NCI-H1048 (cell line): ENCODE results near the gene TMEM17.

Experiments used
- DNase-seq: peaks from one replicate; lab custom pipeline; 2025; lab: John Stamatoyannopoulos, UW

Gene TMEM17

DNA sequence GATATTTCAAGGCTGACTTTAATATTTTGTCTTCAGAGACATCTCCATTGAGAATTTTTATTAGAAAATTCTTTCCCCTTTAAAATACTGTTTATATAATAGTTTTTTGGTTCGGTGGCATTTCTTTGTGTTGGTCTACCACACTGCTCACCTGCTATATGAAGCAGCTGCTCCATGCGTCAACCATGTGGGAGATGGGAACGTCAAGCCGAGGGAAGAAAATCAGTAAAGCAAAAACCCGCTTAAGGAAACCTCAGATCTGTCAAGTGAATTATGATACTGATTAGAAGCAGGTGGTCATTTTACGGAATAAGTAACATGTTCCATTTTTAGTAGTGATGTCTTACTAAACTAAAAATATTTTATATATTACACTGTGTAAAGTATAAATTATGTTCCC lies 5.6 kb upstream of the TMEM17 start:
- no peak for DNase-seq

DNA sequence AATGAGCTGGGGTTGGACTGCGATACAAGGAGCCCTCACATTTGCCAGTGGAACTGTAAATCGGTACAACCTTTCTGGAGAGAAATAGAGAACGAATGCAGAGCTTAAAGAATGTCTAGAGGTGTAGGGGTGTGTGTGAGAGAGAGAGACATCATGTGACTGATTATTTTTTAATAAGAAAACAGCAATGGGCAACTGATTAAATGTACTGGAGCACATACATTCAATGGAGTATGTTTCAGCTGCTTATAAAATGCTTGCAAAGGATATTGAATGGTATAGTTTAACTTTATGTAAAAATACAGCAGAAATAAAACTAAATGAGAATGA lies 391 bp upstream of the TMEM17 start:
- DNase-seq: no peak

DNA sequence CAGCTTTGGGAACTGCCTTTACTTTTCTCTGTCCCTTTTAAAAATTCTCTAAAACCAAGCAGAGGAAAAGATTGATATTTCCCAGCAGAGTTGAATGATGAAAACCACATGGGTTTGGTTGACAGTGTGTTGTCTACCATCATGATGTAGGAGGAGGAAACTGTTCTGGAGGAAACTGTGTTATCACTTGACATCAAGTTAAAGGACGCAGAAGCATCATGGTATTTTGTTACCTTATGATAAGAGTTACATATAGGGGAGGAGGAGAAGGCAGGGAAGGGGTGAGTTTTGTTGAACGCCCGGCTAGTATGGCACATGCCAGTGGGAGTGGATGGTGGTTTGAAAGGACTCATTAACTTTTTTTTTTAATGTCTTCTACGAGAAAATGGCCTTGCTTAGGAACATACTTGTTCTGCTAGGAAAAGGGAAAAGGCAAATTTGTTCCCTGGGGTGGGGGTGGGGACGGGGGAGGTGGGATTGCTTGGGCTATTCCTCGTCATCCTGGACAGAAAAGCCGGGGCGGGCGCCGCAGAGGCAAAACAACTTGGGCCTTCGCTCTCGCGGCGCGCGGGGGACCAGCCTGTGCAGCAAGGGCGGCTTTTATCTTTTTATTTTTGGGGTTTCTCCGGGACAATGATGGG lies 766 bp downstream of the TMEM17 start:
- DNase-seq: no peak

DNA sequence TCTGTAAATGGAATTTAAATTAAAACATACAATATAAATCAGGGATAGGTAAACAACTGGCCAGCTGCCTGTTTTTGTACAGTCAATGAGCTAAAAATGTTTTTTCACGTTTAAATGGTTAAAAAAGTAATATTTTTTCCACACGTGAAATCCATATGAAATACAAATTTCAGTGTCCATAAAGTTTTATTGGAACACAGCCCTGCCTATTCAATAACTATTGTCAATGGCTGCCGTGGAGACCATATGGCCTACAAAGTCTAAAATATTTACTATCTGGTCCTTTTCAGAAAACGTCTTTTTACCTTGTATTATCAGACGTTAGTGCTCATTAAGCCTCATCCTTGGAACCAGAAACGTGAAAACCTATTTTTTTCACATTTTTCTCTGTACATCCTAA lies 1.3 kb downstream of the TMEM17 start:
- DNase-seq: no peak

DNA sequence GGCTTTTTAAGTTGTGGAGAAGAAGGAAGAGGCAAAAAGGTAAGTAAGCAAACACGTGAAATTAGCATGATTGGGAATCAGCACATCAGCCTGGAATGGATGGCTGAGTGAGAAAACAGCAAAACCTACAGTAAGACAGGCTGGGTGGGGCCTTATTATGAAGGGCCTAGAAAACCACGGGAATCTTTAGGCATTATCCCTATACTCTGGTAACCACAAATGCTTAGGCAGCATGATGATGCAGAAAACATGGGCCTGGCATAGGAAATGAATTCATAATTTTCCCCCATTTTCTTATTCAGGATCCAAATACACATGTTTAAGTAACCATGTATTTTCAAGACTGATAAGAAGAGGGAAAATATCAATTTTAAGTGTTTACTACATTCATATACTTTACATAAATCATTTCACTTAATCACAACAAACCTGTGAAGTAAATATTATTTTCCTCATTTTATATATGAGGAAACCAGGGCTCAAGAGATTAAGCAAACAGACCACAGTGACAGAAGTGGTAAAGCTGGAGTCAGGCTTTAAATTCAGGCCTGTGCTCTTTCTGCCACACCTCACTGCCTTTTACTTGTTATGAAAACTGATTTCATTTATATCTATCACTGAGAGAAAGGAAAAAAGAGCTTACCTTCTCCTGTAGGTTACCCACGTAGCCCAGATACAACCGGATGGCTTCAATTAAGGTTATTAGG lies 4.0 kb downstream of the TMEM17 start:
- DNase-seq: no peak

DNA sequence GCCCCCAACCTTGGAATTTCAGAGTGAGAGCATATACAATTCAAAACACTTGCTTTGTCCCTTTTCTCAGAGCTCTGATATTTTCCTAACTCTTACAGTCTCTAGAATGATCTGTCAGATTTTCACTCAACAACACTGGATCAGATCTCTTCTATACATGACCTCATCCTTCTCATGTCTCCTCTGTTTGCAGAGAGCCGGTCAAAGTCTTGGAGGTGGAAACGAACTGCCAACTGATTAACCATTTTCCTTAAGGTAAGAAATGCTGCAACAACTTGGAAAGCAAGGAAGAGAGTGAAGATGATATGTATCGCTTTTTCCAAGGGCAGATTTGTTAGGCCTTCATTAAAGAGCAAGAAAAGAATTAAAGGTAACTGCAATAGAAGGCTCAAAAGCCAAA lies 4.9 kb downstream of the TMEM17 start:
- no peak for DNase-seq

DNA sequence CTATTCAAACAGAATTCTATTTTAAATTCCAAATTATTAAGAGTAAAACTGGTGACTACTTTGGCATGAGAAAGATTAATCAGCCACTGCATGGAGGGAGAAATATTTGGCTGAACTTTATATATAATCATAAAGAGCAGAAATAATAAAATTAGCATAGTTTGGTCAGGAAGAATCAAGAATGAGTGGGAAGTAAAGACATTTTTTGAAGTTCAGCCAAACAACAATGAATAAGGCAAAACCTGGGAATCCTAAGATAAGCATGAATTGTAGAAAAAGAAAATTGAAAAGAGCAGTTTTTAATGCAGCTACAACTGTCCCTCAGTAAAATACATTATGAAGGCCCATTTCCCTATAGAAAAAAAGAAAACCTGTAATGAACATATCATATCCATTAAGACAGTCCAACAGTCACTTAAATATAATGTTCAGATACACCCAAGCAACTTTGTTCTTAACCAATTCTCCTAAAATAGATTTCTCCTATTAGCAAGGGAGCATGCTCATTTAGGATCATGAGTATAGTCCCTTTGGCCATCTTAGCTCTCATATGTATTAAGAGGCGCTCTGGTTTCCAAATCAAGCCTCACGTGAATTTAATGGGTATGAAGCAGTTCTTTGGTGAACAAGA lies 6.5 kb downstream of the TMEM17 start:
- no peak for DNase-seq

DNA sequence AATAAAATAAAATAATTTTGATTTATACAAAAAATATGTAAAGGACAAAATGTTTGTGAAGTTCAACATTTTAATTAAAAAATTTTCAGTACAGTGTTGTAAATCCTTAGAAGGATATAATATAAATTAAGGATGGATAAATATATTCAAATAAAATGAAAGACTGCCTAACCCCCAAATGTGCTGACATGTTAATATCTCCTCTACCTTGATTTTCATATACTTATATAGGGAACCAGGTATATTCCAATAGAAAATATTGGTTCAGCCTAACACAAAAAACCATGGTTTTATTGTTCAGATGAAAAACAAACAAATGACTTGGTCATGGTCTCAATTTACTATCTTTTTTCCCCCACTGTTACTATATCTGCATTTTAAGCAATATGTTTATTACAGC lies 7.3 kb downstream of the TMEM17 start:
- DNase-seq: no peak

DNA sequence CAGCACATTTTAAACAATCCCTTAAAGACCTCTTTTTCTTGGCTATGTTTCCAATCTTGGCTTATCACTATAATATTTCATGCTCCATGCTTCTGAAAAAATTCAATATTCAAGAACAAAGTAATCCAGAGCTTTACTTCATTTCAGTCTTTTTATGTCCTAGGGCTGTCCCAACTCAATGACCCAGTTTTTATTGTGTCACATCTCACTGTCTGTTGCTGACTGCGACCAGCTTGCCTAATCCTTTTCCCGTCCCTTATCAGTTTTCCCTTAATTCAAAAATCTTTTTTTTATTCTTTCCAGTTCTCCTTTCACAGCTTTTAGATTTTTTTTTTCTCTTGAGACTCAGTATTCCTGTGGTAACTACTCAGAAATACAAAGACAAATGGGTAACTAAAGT lies 10.2 kb downstream of the TMEM17 start:
- DNase-seq: no peak

DNA sequence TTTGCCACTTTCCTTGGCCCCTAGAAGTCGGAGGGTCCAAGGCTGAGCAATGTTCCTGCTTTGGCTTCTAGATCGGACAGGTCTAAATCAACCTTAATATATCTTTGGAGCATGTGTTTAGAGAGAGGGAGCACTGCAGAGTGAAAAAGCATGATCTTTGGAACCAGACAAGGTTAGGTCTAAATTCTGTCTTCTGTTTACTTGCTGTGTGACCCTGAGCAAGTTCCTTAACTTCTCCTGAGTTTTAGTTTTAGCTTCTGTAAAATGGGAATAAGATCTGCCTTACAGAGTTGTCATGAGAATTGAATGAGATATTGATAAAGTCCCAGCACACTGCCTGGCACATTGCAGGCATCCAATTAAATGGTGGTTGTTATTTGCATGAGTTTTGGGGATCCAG lies 13.9 kb downstream of the TMEM17 start:
- no peak for DNase-seq

DNA sequence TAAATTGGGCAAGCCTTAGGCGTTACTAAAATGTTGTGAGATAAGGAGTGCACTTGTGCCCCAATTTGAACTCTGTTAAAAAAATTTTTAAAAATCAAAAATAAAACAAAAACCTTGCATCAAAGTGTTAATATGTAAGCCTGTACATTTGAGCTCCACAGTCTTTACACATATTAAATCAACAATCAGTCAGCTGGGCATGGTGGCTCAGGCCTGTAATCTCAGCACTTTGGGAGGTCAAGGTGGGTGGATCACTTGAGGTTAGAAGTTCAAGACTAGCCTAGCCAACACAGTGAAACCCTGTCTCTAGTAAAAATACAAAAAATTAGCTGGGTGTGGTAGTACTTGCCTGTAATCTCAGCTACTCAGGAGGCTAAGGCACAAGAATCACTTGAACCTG lies 16.3 kb downstream of the TMEM17 start:
- no peak for DNase-seq

DNA sequence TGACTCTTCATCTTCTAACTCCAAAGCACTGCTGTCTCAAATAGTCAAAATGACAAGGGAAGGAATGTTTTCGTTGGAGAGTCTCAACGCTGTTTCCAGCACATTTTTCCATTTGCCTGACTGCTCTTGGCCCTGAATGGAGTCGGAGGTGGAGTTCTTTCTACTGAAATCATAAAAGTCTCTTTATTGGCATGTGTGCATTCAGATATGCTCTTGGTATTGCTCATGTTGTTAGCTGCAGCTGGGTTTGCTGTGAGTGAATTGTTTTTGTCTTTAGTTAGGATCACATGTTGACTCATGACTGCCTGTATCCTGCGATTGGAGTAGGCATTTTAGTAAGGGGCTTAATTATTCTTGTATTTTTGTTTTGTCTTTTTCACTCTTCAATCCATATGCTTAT lies 16.8 kb downstream of the TMEM17 start:
- no peak for DNase-seq

DNA sequence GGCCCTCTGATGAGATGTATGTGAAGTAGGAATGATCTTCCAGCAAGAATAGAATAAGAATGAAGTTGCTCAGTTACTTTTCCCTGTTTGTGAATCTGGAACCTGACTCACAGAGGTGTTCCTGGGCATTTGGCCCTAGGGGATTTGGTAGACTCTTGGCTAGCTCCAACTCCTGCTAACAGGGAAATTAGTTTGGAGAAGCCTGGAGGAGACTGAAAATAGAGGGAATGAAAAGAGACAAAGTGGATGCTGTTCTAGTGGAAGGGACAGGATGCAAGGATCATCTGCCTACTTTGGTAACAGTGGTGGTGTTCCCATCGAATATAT lies 19.6 kb downstream of the TMEM17 start:
- no peak for DNase-seq

DNA sequence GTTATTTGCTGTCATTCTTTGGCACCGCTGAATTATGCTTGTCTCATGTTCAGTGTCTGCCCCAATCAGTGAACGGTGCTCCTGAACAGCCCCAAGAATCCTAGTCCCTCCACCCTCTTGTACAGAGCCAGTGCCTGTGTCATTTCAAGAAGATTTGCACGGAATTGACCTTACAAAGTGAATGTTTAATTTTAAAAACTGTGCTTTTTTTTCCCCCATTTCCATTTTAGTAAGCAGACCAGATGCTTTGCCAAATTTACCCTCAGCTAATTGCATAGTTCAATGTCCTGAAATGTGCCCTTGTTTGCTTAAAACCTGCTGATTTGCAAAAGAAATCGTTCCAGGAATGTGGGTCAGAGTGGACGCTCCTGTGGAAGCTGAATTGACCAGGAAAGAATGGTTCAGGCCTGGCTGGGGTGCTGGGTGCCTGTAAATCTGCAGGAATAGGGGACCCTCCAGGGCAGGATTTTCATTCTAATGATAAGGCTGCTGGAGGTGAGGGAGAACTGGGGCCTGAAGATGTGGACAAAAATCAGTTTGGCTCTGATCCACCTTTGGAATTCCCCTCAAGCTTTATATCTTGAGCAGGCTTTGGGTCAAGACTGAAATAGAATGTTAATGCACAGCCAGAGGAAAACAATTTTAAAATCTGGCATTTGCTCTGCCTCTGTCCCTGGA lies 20.1 kb downstream of the TMEM17 start:
- DNase-seq: no peak

DNA sequence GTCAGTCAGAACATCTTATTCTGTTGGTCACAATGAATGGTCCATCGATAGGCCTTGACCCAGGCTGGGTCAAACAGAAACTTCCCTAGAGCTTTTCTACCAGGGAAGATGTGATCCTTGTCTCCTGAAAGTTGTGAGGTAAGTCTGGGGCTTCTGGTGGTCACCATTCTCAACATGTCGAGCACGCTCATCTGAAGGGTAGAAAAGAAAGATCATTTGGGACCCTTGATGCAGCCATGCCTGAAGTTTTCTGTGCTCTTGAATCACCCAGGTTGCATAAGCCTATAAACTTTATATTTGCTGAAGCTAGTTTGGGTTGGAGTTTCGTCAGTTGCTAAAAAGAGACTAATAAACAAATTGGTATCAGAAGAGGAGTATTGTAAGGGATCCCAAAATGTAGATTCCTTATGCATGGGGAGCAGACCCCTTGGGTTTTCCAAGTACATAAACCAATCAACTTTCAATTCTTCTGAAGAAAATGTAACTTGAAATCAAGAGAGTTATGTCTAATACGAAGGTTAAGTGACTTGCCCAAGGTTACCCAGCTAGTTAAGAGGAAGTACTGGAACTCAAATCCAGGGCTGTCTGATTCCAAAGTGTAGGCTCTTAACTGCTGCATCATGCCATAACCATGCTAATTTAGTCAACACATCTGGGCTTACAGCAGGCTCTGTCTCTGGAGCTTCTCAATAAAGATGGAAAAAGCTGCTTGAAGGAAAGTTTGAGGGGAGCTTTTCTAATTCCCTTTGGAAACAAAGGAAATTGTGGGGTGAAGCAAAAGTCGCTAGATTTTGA lies 23.2 kb downstream of the TMEM17 start:
- DNase-seq: no peak

DNA sequence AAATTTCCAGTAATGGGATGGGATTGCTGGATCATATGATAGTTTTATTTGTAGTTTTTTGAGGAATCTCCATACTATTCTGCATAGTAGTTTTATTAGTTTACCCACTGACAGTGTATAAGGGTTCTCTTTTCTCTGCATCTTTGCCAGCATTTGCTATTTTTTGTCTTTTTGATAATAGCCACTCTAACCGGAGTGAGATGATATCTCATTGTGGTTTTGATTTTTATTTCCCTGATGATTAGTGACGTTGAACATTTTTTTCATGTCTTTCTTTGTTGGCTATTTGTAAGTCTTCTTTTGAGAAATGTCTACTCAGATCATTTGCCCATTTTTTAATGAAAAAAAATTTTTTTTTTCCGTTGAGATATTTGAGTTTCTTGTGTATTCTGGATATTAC lies 26.1 kb downstream of the TMEM17 start:
- no peak for DNase-seq

DNA sequence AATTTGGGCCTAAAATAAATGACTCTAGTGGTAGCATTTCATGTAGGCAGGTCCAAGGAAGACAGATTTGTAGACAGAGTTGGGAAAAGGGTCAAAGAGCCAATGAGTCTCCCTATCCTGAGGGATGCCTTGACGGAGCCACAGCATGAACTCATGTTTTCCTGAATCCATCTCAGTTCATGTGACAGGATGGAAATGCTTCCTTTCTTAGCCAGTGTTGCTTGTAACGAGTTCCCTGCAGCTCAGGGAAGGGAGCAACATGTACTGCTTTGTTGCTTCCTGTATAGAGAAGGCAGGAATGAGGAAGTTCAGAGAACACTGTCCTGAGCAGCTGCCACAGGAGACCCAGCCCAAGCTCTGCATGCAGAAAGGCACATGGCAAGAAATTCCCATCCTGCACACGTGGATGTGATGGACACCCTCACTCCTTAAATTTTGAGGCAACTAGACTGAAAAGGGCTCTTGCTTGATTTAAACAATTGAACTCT lies 27.9 kb downstream of the TMEM17 start:
- no peak for DNase-seq

DNA sequence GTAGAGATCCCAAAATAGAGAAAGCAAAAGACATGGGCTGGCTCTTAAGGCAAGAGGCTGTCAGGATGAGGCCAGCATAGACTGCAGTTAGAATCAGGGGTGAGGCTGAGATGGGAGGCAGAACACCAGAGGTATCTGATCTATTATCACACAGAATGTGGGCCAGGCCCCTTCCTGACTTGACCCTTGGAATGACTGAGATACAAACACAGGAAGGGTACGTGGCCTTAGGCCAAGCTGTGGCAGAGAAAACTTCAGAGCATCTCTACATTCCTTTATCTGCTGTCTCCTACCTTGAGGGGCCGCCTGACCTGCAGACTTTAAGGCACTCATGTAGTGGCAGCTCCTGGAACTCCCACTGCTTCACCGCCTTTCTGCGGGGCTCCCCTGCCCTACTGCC lies 28.4 kb downstream of the TMEM17 start:
- DNase-seq: no peak

DNA sequence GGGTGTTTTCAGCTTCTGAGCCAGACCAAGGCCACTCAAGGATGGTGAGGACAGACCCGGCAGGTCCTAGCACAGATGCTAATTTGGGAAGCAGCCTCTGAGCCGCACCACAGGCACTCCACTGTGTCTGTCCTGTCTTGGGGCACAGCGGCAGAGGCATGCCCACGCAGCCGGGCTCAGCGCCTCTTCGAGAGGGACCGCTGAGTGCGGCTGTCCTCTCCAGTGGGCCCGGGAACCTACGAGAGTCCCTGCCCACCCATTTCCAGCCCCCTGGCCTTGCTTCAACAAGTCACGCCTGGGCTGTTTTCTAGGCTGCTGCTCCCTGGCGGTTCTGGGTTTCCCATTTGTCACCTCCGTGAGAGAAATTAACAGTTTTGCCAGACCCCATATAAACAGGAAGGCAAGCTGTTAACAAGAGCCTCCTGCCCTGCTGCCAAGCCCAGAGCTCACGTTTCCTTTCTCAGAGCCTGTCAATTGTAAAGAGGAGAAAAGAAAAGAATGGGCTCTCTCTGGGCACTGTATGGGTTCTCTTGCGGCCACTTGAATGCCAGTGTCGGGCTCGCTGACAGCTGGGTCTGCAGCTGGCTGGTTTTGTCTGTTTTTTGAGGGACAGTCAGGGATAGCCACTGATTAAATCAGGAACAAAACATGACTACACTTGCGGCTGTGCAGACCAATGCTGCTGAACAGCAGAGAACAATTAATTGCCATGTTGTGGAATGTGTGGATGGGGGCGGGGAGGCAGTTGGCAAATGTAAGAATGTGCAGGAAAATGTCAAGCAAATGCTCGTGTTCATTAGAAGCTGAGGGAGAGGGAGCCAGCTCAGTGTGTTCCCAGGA lies 30.6 kb downstream of the TMEM17 start:
- no peak for DNase-seq

DNA sequence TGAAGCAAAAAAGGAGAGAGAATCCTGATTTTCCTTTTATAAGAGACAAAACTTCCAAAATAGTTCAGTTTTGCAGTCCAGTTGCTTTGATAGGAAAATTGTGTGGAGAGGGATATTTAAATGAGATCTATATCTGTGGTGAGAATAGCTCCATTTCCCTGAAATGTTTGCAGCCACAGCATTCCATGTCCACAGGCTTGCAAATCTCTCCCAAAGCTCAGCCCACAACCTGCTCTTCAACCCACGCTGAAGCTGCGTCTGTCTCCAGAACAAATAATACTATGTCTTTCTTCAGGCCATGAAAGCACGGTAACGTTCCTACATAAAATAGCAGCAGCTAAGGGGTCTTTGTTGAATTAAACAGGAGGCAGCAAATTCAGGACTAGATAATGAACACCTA lies 31.8 kb downstream of the TMEM17 start:
- DNase-seq: no peak

DNA sequence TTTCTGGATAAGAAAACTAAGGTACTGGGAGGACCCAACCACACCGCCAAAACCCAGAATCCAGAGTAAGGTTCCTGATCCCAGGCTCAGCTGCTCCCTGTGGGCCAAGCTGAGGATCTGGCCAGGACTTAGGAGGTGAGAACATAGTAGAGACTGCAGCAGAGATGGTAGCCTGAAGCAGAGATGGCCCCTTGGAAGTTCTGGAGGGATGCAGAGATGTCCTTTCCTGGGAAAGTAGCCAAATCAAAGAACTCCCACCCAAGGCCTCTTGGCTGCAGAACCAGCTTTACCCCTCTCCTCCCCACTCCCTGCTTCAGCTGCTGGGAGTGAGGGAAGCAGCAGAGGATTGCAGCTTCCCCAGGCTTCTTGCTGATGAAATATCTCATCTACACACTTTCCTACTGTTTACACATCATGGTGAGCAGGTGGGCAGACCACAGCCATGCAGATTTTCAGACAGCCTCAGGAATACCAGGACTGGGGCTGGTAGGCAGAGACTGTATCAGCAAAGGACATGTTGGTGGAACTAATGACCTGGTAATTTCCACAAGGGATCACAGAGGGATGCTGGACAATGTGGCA lies 32.7 kb downstream of the TMEM17 start:
- no peak for DNase-seq
